H1 (cell line): ENCODE results near the gene ATP7A. TPM values are rescaled to one million over a fixed set of nuclear protein-coding genes. Genes with fewer than 3 reads are reported as not detected.

Experiments used
- CHD7 ChIP-seq: fragments of 300-600 bp; sonication (generic); IDR thresholded peaks from 2 replicates; pipeline ENCODE4 v1.7.1; 2012; ENCODE audit warnings: low read length, moderate library complexity, mild to moderate bottlenecking, inconsistent platforms; ENCODE audit not compliant: insufficient replicate concordance
- KDM1A ChIP-seq: fragments of 200-600, 300-600 bp; sonication (generic); IDR thresholded peaks from 2 replicates; pipeline ENCODE4 v1.7.1; 2016; ENCODE audit warnings: mild to moderate bottlenecking, low read length, borderline replicate concordance
- MAFK ChIP-seq: IDR thresholded peaks from 2 replicates; pipeline ENCODE4 v1.6.1; 2012; ENCODE audit warnings: low read depth, mild to moderate bottlenecking, improper control_type of control experiment, low read length
- RAD21 ChIP-seq, 2 experiments: IDR thresholded peaks in 1 of 2; conservative IDR thresholded peaks in 1 of 2; 2 replicates each; pipeline ENCODE4 v1.6.1; 2011; ENCODE audit warnings: low read depth in 2 of 2, low read length in 2 of 2, improper control_type of control experiment in 1 of 2, inconsistent platforms in 1 of 2, mild to moderate bottlenecking in 1 of 2, moderate library complexity in 1 of 2
- SRF ChIP-seq: IDR thresholded peaks from 2 replicates; pipeline ENCODE4 v1.6.1; 2011; ENCODE audit warnings: mild to moderate bottlenecking, low read depth, low read length, moderate library complexity
- SUZ12 ChIP-seq: fragments of 200-600 bp; sonication (generic); IDR thresholded peaks from 2 replicates; pipeline ENCODE4 v1.6.1; 2012; ENCODE audit warnings: mild to moderate bottlenecking, inconsistent platforms, low read length, moderate library complexity, mixed read lengths
- YY1 ChIP-seq: IDR thresholded peaks from 2 replicates; pipeline ENCODE4 v1.6.1; 2011; ENCODE audit warnings: low read depth, mild to moderate bottlenecking, low read length
- polyA plus RNA-seq, 7 experiments: library from polyadenylated mRNA; depleted of rRNA in 3 of 7; stranded (reverse) in 5 of 7; unstranded in 2 of 7; fragments of >200 nt in 5 of 7; fragments of 200-250 nt in 2 of 7; gene quantifications; 1 replicate in 5 of 7; 2 replicates in 1 of 7; 4 replicates in 1 of 7; pipeline versions ENCODE4 v1.2.1 to v1.2.3, GENCODE V29; 2011 to 2013; ENCODE audit warnings: missing spikeins in 2 of 7, mixed read lengths in 2 of 7
- total RNA-seq: library from RNA; stranded (reverse); fragmentation: NEBNext Ultra II Directional; extraction: Animal tissue kit (Norgen Biotek cat#: 25700); gene quantifications from 2 replicates; pipeline ENCODE4 v1.2.1, GENCODE V29; 2021

ATP7A gene
- total and polyA plus RNA-seq, 2 of the 8 experiments (the other 6 are each of a cell fraction or from before 2014, with no cell fraction given): 0.73 to 2.8 TPM

- no peak for TF ChIP-seq CHD7
- TF ChIP-seq MAFK: no peak
- TF ChIP-seq SRF: no peak
- TF ChIP-seq KDM1A: no peak
- no peak for TF ChIP-seq SUZ12
- no peak for TF ChIP-seq RAD21 (IDR thresholded peaks at IDR 0.05 in 1 of 2, conservative IDR thresholded peaks at IDR 0.05 in 1 of 2; ENCODE audit: low read depth in 2 of 2, low read length in 2 of 2)
- no peak for TF ChIP-seq YY1
These were observed 25.4 kb downstream of the ATP7A start (continued) for GRCh38 chrX:77935886-77936285.
